HG03039 (cell line): Measurements from ENCODE around the gene PCSK2.

Source experiments
- ATAC-seq: cut with Tn5 transposase; IDR thresholded peaks from one replicate; pipeline ENCODE4 v1.9.1; 2021; ENCODE audit warnings: mild to moderate bottlenecking, moderate library complexity; ENCODE audit not compliant: unreplicated experiment

Gene PCSK2

GRCh38 chr20:17529586-17529985 lies 302.7 kb downstream of the PCSK2 start:
- no peak for ATAC-seq

GRCh38 chr20:17530153-17530552 lies 303.3 kb downstream of the PCSK2 start:
- ATAC-seq, result no peak

- ATAC-seq, result no peak
Observed at GRCh38 chr20:17530716-17531664, 304.1 kb downstream of the PCSK2 start, which contains the start of gene BFSP1. BFSP1 (minus strand) TSS chr20:17531379; CDS start chr20:17531329, 50 bp downstream.

GRCh38 chr20:17531665-17532025 lies 304.8 kb downstream of the PCSK2 start:
- ATAC-seq, result no peak

- ATAC-seq, result no peak
Observed at GRCh38 chr20:17533396-17533795, 306.6 kb downstream of the PCSK2 start.

GRCh38 chr20:17534077-17534476 lies 307.2 kb downstream of the PCSK2 start:
- no peak for ATAC-seq
